ENCODE data around the gene TRAPPC12.

Gene TRAPPC12
- 27.6 to 111 (median 61.5) reads per million in 9 experiments for total RNA-seq

- ATAC-seq (replicated peaks) (peak; percentile 73), DNase-seq (peak; percentile 91 to 92 (median 91))
- Mint-ChIP-seq H3K27ac (peak within 1 kb of the TSS; percentile 94 to 99), H3K36me3 (ENCODE audit: insufficient read depth) (peaks cover 43% of the 10 kb centered on the region), H3K27me3 (no peaks in the 10 kb centered on the region), H3K4me1 (ENCODE audit: low read depth in 2 of 2) (peaks cover 34 to 37% of the 10 kb centered on the region in 2 donors), H3K4me3 (peak within 1 kb of the TSS; percentile 93 to 98), H3K9me3 (no peaks in the 10 kb centered on the region)
Measured at GRCh38 chr2:3379647-3380534, at the start of gene TRAPPC12. TRAPPC12 (plus strand) TSS chr2:3379694; CDS start chr2:3387624, 7,930 bp downstream.

- peaks cover 0 to 11% of the 10 kb centered on the region in 2 donors for H3K9me3 Mint-ChIP-seq
- peaks cover 18 to 19% of the 10 kb centered on the region in 2 donors for H3K4me1 Mint-ChIP-seq (ENCODE audit: low read depth in 2 of 2)
- peaks cover 10% of the 10 kb centered on the region for H3K36me3 Mint-ChIP-seq (ENCODE audit: insufficient read depth)
- no peak overlapping the region for H3K27ac Mint-ChIP-seq
- ATAC-seq (replicated peaks) = no peak
- no peak overlapping the region for H3K4me3 Mint-ChIP-seq
- no peaks in the 10 kb centered on the region for H3K27me3 Mint-ChIP-seq
- no peak for DNase-seq
Measured at GRCh38 chr2:3332133-3332532, 47.4 kb upstream of the TRAPPC12 start.

- ATAC-seq (replicated peaks) = no peak
- Mint-ChIP-seq H3K27me3 (no peaks in the 10 kb centered on the region), H3K4me3 (no peak overlapping the region), H3K4me1 (ENCODE audit: low read depth in 2 of 2) (peaks cover 12 to 13% of the 10 kb centered on the region in 2 donors), H3K9me3 (peaks cover 0 to 11% of the 10 kb centered on the region in 2 donors), H3K27ac (no peak overlapping the region), H3K36me3 (ENCODE audit: insufficient read depth) (peaks cover 10% of the 10 kb centered on the region)
- no peak for DNase-seq
Measured at GRCh38 chr2:3334392-3335345, 44.8 kb upstream of the TRAPPC12 start.

GRCh38 chr2:3336844-3337243, 42.6 kb upstream of the TRAPPC12 start:
- Mint-ChIP-seq H3K27ac (peak overlapping the region; percentile 72 to 79), H3K27me3 (no peaks in the 10 kb centered on the region), H3K4me3 (no peak overlapping the region), H3K9me3 (no peaks in the 10 kb centered on the region), H3K4me1 (ENCODE audit: low read depth in 2 of 2) (peaks cover 0 to 5% of the 10 kb centered on the region in 2 donors), H3K36me3 (ENCODE audit: insufficient read depth) (peaks cover 10% of the 10 kb centered on the region)
- DNase-seq = no peak
- ATAC-seq (replicated peaks) = no peak

GRCh38 chr2:3338340-3338739, 41.2 kb upstream of the TRAPPC12 start:
- Mint-ChIP-seq H3K36me3 (ENCODE audit: insufficient read depth) (peaks cover 7% of the 10 kb centered on the region), H3K27me3 (no peaks in the 10 kb centered on the region), H3K9me3 (no peaks in the 10 kb centered on the region), H3K4me3 (no peak overlapping the region), H3K4me1 (ENCODE audit: low read depth in 2 of 2) (peaks cover 4% of the 10 kb centered on the region in 2 donors), H3K27ac (peak overlapping the region in 1 of 2 donors; percentile 74)
- no peak for DNase-seq
- ATAC-seq (replicated peaks) = no peak

GRCh38 chr2:3340144-3340543, 39.4 kb upstream of the TRAPPC12 start:
- no peak overlapping the region for H3K27ac Mint-ChIP-seq
- no peaks in the 10 kb centered on the region for H3K9me3 Mint-ChIP-seq
- DNase-seq = no peak
- no peak overlapping the region for H3K4me3 Mint-ChIP-seq
- peaks cover 3 to 4% of the 10 kb centered on the region in 2 donors for H3K4me1 Mint-ChIP-seq (ENCODE audit: low read depth in 2 of 2)
- H3K36me3 Mint-ChIP-seq (ENCODE audit: insufficient read depth) = peaks cover 8% of the 10 kb centered on the region
- no peak for ATAC-seq (replicated peaks)
- no peaks in the 10 kb centered on the region for H3K27me3 Mint-ChIP-seq

- Mint-ChIP-seq H3K9me3 (no peaks in the 10 kb centered on the region), H3K4me3 (no peak overlapping the region), H3K27ac (peak overlapping the region in 1 of 2 donors; percentile 69), H3K36me3 (ENCODE audit: insufficient read depth) (peaks cover 4% of the 10 kb centered on the region), H3K27me3 (no peaks in the 10 kb centered on the region), H3K4me1 (ENCODE audit: low read depth in 2 of 2) (peaks cover 0 to 4% of the 10 kb centered on the region in 2 donors)
- ATAC-seq (replicated peaks) (no peak), DNase-seq (no peak)
Measured at GRCh38 chr2:3341336-3341735, 38.2 kb upstream of the TRAPPC12 start.

- no peaks in the 10 kb centered on the region for H3K9me3 Mint-ChIP-seq
- peak overlapping the region in 1 of 2 donors; percentile 38 for H3K27ac Mint-ChIP-seq
- H3K4me1 Mint-ChIP-seq (ENCODE audit: low read depth in 2 of 2) = peaks cover 0 to 7% of the 10 kb centered on the region in 2 donors
- peaks cover 5% of the 10 kb centered on the region for H3K36me3 Mint-ChIP-seq (ENCODE audit: insufficient read depth)
- ATAC-seq (replicated peaks) = no peak
- no peak for DNase-seq
- no peaks in the 10 kb centered on the region for H3K27me3 Mint-ChIP-seq
- H3K4me3 Mint-ChIP-seq = no peak overlapping the region
Measured at GRCh38 chr2:3342324-3342723, 37.2 kb upstream of the TRAPPC12 start.

- Mint-ChIP-seq H3K27ac (no peak overlapping the region), H3K4me1 (ENCODE audit: low read depth in 2 of 2) (peaks cover 1 to 13% of the 10 kb centered on the region in 2 donors), H3K36me3 (ENCODE audit: insufficient read depth) (peaks cover 7% of the 10 kb centered on the region), H3K27me3 (no peaks in the 10 kb centered on the region), H3K9me3 (no peaks in the 10 kb centered on the region), H3K4me3 (no peak overlapping the region)
- no peak for ATAC-seq (replicated peaks)
- no peak for DNase-seq
Measured at GRCh38 chr2:3343012-3343411, 36.5 kb upstream of the TRAPPC12 start.

- peak overlapping the region in 1 of 2 donors; percentile 31 for H3K27ac Mint-ChIP-seq
- DNase-seq (no peak), ATAC-seq (replicated peaks) (no peak)
- H3K36me3 Mint-ChIP-seq (ENCODE audit: insufficient read depth) = peaks cover 7% of the 10 kb centered on the region
- H3K4me3 Mint-ChIP-seq = no peak overlapping the region
- H3K27me3 Mint-ChIP-seq = no peaks in the 10 kb centered on the region
- H3K4me1 Mint-ChIP-seq (ENCODE audit: low read depth in 2 of 2) = peaks cover 1 to 13% of the 10 kb centered on the region in 2 donors
- no peaks in the 10 kb centered on the region for H3K9me3 Mint-ChIP-seq
Measured at GRCh38 chr2:3344897-3345296, 34.6 kb upstream of the TRAPPC12 start.

GRCh38 chr2:3345621-3346020, 33.9 kb upstream of the TRAPPC12 start:
- H3K4me3 Mint-ChIP-seq = no peak overlapping the region
- no peaks in the 10 kb centered on the region for H3K9me3 Mint-ChIP-seq
- DNase-seq (no peak), ATAC-seq (replicated peaks) (no peak)
- H3K4me1 Mint-ChIP-seq (ENCODE audit: low read depth in 2 of 2) = peaks cover 1 to 13% of the 10 kb centered on the region in 2 donors
- no peak overlapping the region for H3K27ac Mint-ChIP-seq
- H3K36me3 Mint-ChIP-seq (ENCODE audit: insufficient read depth) = peaks cover 7% of the 10 kb centered on the region
- no peaks in the 10 kb centered on the region for H3K27me3 Mint-ChIP-seq

GRCh38 chr2:3348767-3349166, 30.7 kb upstream of the TRAPPC12 start:
- H3K36me3 Mint-ChIP-seq (ENCODE audit: insufficient read depth) = peaks cover 9% of the 10 kb centered on the region
- H3K4me3 Mint-ChIP-seq = no peak overlapping the region
- peaks cover 5 to 8% of the 10 kb centered on the region in 2 donors for H3K4me1 Mint-ChIP-seq (ENCODE audit: low read depth in 2 of 2)
- ATAC-seq (replicated peaks) (no peak), DNase-seq (no peak)
- peaks cover 0 to 3% of the 10 kb centered on the region in 2 donors for H3K9me3 Mint-ChIP-seq
- H3K27me3 Mint-ChIP-seq = no peaks in the 10 kb centered on the region
- H3K27ac Mint-ChIP-seq = no peak overlapping the region

GRCh38 chr2:3349211-3349693, 30.2 kb upstream of the TRAPPC12 start:
- Mint-ChIP-seq H3K9me3 (peaks cover 0 to 3% of the 10 kb centered on the region in 2 donors), H3K27ac (no peak overlapping the region), H3K4me3 (no peak overlapping the region), H3K36me3 (ENCODE audit: insufficient read depth) (peaks cover 8% of the 10 kb centered on the region), H3K27me3 (no peaks in the 10 kb centered on the region), H3K4me1 (ENCODE audit: low read depth in 2 of 2) (peaks cover 5 to 8% of the 10 kb centered on the region in 2 donors)
- DNase-seq (no peak), ATAC-seq (replicated peaks) (no peak)

Data from effector memory CD8-positive, alpha-beta T cell (primary cell).